Measurements from ENCODE around the gene ABHD1. TPM values are rescaled to one million over a fixed set of nuclear protein-coding genes. Genes with fewer than 3 reads are reported as not detected.

Gene ABHD1
- polyA plus RNA-seq, 4 donors: 0.99 to 2.0 (median 1.3) TPM

DNA sequence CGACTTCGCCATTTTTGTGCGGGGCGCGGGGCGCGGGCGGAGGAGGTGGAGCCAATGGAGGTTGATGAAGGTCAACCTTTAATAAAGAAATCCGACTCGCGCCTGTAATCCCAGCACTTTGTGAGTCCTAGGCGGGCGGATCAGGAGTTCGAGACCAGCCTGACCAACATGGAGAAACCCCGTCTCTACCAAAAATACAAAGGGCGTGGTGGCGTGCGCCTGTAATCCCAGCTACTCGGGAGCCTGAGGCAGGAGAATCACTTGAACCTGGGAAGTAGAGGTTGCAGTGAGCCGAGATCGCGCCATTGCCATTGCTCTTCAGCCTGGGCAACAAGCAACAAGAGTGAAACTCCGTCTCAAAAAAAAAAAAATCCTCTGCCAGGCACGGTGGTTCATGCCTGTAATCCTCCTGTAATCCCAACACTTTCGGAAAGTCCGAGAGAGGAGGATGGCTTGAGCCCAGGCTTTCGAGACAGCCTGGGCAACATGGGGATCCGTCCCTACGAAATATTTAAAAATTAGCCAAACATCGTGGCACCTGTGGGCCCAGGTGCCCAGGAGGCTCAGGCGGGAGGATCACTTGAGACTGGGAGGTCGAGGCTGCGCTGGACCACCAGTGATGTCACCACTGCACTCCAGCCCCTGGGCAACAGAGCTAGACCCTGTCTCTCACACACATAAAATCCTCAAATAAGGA lies 11.3 kb downstream of the ABHD1 start:
- no peak for DNase-seq (ENCODE audit: low read depth in 4 of 4, low spot score in 2 of 4)

DNA sequence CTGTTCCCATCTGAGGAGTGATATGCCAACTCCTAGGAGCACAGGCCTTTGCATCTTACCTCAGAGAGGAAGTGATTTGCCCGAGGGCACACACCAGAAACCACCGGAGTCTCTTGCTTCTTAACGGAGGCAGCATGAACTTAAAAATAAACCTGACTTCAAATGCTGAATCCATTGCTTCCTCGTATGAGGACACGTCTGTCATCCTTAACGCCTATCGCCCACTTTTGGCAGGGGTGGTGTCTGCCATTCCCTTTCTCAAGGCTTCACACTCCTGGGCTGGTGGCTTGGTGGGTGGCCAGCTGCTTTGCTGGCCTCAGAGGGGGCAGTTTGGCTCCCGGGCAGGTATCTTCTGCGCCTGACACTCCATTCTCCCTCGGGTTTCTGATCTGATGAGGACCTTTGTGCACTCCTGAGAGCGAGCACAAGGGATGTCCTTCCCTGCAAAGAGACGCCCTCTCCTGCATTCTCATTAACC lies 11.9 kb downstream of the ABHD1 start:
- DNase-seq (ENCODE audit: low read depth in 4 of 4, low spot score in 2 of 4): no peak

- no peak for DNase-seq (ENCODE audit: low read depth in 4 of 4, low spot score in 2 of 4)
Measured at GRCh38 chr2:27136751-27137150, 13.1 kb downstream of the ABHD1 start.

DNA sequence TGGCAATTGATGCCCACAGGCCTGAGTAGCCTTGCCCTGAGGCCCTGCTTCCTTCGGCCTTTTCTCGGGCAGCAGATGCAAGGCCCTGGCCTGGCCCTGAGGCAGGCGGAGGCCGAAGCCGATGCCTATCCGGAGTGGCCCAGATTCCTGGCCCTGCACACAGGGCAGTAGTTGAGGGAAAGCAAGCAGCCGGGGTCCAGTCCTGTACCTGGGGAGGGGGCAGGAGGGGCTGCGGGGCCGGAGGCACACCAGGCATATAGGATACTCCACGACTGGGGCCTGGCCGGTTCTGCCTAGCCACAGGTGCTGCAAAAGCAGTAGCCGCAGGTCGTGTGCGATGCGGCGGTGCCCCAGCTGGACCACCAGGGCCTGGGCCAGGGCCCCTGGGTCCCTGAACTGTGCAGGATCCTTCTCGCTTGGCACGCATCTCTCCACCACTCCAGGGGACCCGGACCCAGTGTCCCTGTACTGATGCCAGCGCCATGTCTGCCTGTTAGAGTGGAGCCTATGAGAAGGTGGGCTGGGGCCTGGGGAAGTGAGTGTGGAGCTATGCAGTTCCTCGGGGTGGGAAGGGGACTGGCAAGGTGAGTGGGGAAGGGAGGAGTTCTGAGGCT lies 13.8 kb downstream of the ABHD1 start:
- DNase-seq (ENCODE audit: low read depth in 4 of 4, low spot score in 2 of 4): no peak

GRCh38 chr2:27138111-27138510 lies 14.5 kb downstream of the ABHD1 start:
- no peak for DNase-seq (ENCODE audit: low read depth in 4 of 4, low spot score in 2 of 4)

DNA sequence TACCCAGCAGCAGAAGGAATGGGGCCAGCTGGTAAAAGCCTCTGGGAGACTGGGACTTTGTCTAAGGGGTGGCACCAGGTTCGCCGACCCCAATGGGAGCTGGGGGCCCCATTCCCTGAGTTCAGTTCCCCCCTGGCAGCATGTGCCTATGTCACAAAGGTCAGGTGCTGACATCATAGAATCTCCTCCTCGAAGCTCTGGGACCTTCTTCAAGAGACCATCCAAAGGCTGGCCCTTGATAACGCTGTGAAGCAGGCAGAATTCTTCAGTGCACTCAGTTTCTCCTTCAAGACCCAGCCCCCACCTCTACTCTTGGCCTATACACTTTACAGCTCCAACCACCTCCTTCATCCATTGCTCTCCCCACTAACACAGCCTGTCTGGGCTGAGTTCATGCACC lies 15.7 kb downstream of the ABHD1 start, which contains the start of gene PRR30:
Gene PRR30 (minus strand): TSS at position 101 of the 400 bp plus-strand sequence. CDS start 1,081 bp downstream, outside the sequence.
- DNase-seq (ENCODE audit: low read depth in 4 of 4, low spot score in 2 of 4): no peak

DNA sequence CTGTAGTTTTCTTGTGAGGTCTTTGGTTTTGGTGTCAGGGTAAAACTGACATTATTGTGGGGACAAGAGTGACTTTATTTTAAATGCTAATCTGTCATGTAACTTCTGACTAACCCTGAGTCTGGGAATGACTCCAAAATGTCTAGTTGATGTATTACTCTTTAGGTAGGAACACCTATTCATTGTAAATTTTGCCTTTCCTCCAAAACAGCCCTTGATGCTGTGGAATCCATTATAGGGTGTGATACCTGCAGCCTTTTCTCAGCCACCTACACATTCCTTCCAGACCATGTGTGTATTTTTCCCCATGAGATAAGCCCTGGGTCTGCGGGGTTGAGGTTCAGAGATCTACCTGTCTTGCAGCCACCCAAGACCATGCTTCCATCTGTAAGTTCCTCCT lies 19.7 kb downstream of the ABHD1 start:
- DNase-seq (ENCODE audit: low read depth in 4 of 4, low spot score in 2 of 4): no peak

GRCh38 chr2:27145682-27146081 lies 22.1 kb downstream of the ABHD1 start:
- DNase-seq (ENCODE audit: low read depth in 4 of 4, low spot score in 2 of 4): no peak

GRCh38 chr2:27147935-27148334 lies 24.3 kb downstream of the ABHD1 start:
- DNase-seq (ENCODE audit: low read depth in 4 of 4, low spot score in 2 of 4): no peak

GRCh38 chr2:27148801-27149439 lies 25.3 kb downstream of the ABHD1 start, which contains the start of gene TCF23:
TSS of gene TCF23 (plus strand) at chr2:27149004. CDS start at chr2:27149134, 130 bp downstream.
- peak in 2 of 4 donors; percentile 23 to 36 for DNase-seq (ENCODE audit: low read depth in 4 of 4, low spot score in 2 of 4)

DNA sequence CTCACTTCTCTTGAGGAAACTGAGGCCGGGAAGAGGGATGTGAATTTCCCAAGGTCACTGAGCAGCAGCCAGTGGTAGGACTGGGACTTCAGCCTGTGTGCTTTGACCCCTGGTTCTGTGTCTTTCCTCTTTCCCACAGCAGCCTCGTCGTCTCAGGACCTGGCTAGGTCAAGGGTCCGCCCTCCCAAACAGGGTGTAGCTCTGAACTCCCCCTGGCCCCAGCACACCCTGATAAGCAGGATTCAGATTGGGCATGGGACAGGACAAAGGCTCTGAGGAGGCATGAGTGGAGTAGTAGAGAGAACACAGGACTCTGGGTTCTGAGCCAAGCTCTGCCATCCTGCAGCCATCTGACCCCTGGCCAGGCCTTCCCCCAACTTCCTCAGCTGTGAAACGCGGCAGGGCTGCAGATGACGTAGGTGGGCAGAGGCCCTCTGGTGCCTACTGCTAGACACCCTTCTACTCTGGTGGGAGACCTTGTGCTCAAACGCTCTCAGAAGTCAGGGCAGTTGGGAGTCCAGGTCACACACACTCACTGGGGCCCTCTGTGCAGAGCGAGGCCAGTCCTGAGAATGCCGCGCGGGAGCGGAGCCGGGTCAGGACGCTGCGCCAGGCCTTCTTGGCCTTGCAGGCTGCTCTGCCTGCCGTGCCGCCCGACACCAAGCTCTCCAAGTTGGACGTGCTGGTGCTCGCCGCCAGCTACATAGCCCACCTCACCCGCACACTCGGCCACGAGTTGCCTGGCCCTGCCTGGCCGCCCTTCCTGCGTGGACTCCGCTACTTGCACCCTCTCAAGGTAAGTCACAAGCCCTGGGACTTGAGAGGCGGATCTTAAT lies 26.2 kb downstream of the ABHD1 start:
- no peak for DNase-seq (ENCODE audit: low read depth in 4 of 4, low spot score in 2 of 4)

DNA sequence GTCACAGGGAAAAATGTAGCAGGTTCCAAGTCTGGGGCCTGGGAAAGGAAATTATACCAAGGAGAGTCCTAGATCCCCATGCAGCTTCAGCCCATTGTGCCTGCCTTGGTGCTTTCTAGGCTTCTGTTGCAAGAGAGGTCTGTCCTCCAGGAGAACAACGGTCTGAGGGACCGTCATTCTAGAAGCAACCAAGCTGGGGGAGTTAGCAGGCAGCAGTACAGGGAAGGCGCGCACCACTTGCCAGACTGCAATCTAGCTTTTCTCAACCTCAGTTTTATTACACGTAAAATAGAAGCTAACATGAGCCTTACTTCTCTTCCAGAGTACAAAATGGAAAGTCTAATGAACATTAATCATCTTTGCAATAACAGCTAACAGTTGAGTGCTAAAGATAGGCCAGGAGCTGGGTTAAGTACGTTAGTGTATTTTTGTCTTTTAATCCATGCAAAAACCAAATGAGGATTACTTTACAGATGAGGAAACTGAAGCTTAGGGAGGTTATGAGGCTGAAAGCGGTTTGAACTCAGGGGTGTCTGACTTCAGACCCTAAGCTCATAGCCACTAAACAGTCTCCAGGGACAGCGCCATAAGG lies 27.1 kb downstream of the ABHD1 start:
- DNase-seq (ENCODE audit: low read depth in 4 of 4, low spot score in 2 of 4): no peak

DNA sequence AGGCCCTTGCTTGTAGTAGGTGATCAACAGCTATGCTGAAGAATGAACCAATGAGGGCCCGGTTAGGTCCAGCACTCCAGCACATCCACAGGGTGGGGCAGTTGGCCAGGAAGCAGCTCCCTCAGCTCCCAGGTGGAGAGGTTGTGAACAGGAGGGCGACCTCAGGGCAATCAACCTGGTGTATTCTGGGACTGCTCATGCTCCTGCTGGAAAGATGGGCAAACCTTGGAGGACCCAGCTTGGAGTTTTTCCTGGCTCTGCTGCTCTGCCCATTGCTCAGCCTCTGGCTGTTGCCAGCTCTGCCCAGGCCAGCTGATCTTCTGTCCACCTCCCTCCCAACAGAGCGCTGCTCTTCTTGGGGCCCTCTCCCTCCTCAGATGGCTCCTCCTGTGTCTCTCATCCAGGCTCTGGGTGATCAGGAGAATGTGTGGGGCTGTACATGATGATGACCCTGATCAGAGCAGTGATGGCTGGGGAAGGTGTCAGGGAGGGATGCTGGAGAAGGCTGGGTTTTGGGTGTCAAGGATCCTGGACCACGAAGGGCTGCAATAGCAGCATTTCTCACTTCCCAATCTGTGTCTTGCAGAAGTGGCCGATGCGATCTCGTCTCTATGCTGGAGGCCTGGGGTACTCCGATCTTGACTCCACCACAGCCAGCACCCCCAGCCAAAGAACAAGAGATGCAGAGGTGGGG lies 28.6 kb downstream of the ABHD1 start:
- DNase-seq (ENCODE audit: low read depth in 4 of 4, low spot score in 2 of 4): no peak

DNA sequence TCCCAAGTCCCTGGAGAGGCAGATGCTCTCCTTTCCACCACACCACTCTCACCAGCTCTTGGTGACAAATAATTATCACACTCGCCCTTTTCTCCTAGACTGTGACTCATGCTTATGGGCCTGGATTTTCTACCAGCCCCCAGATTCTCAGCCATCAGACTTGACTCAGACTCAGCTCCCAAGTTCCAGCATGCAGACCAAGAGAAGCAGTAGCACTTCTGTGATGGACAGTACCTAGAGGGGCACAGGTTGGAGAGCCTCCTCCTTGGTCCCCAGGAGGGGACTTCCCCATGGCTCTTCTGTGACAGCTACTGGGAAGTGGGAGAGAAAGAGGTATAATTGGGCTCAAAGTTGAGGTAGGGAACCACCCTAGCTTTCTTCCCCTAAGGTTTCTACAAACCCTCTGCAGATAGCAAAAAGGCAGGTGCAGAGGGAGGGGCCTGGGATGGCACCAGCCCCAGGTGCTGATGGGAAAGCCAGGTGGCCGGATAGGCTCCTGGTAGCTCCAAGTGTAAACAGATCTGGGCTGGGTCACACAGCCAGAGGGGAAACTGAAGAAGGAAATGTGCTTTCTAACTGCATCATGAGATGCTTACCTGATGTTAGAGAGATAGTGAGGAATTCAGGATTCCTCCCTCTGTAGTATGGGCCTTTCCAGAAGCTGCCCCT lies 29.3 kb downstream of the ABHD1 start:
- no peak for DNase-seq (ENCODE audit: low read depth in 4 of 4, low spot score in 2 of 4)

- DNase-seq (ENCODE audit: low read depth in 4 of 4, low spot score in 2 of 4): peak in 2 of 4 donors; percentile 28 to 34
Measured at GRCh38 chr2:27154488-27154887, 30.9 kb downstream of the ABHD1 start.

GRCh38 chr2:27155069-27155520 lies 31.5 kb downstream of the ABHD1 start:
- no peak for DNase-seq (ENCODE audit: low read depth in 4 of 4, low spot score in 2 of 4)

DNA sequence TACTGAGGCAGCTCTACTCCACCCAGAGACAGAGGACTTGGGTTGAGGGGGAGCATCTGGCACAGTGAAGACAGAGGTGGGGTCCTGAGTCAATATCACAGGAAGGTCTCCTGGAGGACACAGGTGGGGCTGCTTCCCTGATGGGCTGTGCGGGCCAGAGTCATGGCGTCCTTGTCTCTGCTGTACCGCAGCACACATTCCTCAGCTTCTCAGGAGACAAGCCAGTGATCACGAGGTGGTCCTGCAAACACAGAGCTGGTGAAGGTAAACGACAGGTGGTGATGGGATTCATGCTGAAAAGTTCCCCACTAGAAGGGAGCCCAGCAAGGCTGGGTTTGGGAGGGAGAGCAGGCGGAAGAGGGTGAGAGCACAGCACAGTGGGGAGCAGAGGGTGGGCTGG lies 34.9 kb downstream of the ABHD1 start:
- no peak for DNase-seq (ENCODE audit: low read depth in 4 of 4, low spot score in 2 of 4)

DNA sequence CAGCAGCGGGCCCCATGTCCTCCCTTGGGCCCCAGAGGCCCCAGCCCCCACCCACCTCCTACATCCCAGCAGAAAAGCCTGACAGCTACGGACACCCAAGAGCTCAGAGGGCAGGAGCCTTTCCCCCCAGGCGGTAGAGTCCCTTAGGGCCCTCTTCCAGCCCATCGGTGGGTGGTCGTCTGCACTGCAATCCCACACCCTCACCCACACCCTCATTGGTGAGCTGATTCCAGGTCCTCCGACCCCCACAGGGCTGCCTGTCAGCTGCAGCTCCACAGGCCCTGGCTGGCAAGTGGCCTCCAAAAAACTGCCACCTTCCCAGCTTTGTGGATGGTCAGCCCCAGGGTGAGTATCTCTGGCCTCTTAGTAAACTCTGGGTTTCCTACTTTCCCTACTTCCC lies 35.7 kb downstream of the ABHD1 start:
- no peak for DNase-seq (ENCODE audit: low read depth in 4 of 4, low spot score in 2 of 4)

- no peak for DNase-seq (ENCODE audit: low read depth in 4 of 4, low spot score in 2 of 4)
Measured at GRCh38 chr2:27160191-27160590, 36.6 kb downstream of the ABHD1 start.

Data from left renal cortex interstitium (tissue), 4 donors.